HG02588 (cell line): ENCODE data around the gene CLMN.

Experiments
- ATAC-seq: cut with Tn5 transposase; IDR thresholded peaks from one replicate; pipeline ENCODE4 v1.9.1; 2021; ENCODE audit warnings: mild to moderate bottlenecking, moderate library complexity; ENCODE audit not compliant: unreplicated experiment

The CLMN gene

DNA sequence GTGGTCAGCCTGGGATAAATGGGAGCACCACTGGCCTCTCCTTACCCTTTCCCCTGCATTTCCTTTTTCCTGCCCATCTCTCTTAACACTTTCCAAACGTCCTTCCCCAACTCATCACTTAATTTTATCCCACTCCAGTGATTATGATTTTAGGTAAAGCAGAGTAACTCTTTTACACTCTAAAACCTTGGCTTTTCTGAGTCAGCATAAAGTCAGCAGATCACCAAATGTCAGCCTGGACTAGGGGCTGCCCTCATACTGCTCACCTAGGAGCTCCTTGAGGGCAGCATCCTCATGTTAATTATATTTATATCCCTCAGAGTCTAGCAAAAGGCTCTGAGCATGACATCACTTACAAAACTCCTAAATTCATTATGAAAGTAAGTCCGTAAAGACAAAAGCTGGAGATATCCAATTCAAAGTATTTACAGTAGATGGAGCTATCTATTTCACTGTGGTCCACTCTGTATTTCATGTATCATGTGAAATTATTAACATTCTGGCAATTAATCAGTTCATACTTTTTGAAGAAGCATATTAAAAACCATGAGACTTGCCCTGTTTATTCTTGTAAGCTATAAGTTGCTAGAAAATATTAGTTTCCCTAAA lies 145.4 kb downstream of the CLMN start:
- ATAC-seq: no peak

DNA sequence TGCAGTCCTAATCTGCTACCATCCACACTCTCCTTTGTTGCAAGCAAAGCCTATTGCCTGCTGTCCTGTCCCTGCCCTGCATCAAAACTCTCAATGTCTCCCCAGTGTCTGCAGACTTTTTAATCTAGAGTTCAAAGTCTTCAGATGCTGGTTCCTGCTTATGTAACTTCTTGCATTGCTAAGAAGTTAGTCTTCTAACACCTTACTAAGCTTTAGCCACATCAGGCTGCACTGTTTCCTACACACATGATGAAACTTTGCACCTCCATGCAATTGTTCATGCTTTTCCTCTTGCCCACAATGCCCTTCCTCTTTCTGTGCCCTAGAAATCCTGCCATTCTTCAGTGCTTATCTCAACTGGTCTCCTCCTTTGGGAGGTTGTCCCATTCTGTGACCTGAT lies 146.2 kb downstream of the CLMN start:
- no peak for ATAC-seq

DNA sequence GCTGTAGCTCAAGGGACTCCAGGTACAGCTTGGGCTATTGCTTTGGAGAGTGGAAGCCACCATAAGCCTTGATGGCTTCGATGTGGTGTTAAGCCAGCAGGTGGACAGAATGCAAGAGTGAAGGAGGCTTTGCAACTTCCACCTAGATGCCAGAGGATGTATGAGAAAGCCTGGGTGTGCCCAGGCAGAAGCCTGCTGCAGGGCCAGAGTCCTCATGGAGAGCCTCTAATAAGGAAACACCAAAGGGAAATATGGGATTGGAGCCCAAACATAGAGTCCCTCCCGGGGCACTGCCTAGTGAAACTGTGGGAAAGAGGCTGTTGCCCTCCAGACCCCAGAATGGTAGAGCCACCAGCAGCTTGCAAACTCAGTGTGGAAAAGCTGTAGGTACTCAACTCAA lies 152.5 kb downstream of the CLMN start:
- ATAC-seq: no peak

DNA sequence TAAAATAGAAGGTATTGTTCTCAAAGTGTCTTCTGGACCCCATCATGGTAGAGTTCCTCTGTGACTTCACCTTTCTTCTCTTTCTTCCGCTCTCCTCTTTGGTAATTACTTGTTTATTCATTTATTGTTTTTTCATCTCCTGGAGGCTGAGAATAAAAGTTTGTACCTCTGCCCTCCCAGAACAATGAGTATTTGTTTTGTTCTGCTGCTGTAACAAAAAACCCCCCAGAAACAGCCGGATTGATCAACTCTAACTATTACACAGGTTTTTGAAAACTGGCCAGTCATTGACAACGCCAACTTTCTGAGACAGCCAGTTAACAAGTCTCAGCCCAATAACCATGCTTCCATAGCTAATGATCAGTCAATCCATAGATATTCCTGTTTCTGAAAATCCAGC lies 154.2 kb downstream of the CLMN start:
- no peak for ATAC-seq

DNA sequence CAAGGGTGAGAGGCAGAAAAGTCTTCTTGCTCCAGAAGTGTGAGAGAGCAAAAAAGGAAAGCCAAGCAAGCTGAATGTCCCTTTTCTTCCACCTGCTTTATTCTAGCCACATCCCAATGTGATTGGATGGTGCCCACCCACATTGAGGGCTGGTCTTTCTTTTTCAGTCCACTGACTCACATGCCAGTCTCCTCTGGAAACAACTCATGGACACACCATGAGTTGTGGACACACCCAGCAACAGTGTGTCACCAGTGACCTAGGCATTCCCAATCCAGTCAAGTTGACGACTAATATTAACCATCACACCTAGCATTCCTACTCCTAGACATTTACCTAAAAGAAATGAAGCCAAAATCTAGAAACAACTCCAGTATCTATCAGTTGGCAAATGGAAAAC lies 155.2 kb downstream of the CLMN start:
- no peak for ATAC-seq

DNA sequence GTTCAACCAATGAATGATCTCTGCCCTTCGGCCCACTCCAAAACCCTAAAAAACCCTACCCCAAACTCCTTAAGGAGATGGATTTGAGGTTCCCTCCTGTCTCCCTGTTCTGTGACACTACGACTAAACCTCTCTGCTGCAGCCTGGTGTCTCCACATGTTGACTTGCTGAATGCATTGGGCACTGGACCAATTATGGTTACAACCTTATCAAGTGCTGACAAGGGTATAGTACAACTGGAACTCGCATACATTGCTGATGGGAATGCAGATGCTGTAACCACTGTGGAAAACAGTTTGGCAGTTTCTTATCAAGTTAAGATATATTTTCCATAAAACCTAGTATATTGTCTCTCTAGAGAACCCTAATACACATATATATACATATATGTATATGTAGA lies 156.0 kb downstream of the CLMN start:
- no peak for ATAC-seq

DNA sequence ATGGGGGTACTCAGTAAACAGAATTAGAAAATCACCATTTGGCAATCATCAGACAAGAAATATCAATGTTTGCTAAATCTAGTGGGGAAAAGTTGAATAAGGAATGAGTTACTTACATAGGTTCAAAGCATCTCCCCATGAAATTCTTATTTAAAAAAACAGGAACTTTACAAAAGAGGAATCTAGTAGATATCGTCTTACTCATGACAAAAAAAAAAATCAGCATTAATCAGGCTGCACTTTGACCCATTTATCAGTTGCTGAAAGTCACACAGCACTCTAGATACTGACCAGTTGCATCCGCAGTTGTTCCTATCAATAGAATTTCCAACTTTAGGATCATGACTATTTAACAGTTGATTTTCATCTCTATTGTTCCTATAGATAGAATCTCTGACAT lies 156.6 kb downstream of the CLMN start:
- no peak for ATAC-seq

DNA sequence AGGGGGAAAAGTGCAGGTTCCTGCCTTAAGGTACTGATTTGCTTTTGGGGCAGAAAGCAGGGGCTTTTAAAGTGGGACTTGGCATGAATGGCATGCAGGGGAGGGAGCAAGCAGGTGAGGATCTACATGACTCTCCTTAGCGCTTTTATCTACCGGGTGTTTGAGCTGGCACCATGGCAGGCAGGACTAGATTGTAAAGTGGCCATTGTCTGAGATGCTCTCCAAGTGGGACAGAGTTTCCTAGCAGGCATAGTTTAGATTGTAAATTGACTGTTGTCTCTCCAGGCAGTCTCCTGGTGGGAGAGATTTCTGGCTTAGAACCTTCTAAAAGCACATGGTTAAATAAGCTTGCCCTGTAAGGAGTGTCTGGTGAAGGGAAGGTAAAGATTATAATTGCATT lies 157.1 kb downstream of the CLMN start:
- ATAC-seq: no peak

DNA sequence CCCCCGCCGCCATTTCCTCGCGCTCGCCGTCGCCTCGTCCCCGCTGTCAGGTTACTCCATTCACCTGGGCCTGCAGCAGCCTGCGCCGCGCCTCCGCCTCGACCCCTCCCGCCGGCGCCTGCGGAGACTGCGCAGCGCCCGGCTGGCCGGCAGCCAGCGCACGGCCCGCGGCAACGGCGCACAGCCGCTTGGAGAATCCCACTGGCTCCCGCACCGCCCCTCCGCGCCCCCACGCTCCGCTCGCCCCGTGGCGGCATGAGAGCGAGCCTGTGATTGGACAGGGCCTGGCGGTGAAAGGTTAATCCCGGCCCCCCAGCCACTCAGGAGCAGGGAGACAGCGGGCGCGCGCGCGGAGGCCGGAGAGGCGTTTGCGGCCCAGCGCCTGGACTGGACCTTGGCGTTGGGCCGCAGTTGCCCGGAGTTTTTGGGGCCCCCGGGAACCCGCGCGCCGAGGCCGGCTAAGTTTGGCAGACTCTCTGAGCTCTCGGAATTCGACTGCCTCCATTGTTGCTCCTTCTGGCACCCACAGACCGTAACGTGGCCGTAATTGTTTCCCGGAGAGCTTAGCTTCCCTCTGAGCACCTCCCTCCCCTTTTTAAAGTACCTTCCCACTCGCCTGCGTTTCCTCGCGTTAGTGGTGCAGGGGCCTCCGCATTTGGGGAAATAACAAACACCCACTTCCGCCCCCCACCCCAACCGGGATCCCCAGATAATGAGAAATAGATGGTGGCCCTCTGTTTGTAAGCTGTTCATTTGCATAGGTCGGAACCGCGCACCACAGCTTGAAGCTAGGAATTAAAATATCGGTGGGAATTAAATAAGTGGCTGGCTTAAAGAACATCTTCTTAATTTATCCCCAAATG lies 162.2 kb downstream of the CLMN start, which contains the start of gene DICER1:
DICER1 (minus strand) TSS at position 203 of the 863 bp plus-strand sequence. CDS start 24,071 bp downstream, outside the sequence.
- peak; percentile 75 for ATAC-seq

DNA sequence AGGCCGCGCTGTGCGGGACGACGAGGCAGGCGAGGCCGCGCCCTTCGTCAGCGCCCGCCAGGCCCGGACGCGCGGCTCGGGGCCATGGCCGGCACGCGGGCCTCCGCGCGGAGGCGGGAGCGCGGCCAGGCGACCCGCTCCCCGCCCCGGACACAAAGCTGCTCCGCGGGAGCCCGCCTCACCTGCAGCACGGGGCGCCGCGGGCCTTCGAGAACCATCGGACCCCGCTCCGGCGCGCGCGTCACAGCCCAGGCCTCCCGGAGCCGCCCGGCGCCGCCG lies 162.7 kb downstream of the CLMN start:
- peak; percentile 29 for ATAC-seq

DNA sequence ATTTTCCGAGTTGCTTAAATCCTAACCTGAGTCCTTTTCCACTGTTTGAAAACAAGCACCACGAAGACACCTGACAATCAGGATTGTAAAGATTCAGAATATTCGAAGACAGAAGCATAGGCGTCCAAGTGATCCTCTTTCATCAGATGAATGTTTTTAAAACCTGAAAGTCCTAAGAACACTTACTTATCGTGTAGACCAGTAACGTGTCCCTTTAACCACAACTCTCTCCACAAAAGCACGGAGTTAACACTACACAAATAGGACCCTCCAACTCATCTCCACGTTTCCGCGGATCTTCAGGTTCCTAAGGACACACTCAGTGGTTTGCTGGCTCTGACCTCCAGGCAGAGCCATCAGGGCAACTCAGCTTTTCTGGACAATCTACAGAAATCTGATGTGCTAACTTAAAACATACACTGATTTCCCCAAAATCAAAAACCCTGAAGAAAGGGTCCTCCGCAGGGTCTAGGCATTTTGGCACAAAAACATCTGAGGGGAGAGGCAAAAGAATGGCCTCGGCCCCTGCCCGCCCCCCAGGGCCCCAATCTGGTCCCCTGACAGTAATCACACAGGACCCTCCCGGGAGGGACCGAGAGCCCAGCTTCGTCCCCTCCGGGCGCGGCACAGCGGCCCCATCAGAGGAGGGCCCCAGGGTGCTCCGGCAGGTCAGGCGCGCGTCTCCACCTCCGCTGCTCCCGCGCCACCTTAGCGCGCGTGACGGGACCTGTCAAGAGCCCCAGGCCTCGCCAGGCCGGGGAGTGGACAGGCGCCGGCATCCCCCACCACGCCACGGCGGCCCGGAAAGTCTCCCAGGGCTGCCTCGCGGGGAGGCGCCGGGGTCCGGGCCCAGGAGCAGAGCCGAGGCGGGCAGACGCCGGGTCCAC lies 163.3 kb downstream of the CLMN start:
- ATAC-seq: peak; percentile 25

DNA sequence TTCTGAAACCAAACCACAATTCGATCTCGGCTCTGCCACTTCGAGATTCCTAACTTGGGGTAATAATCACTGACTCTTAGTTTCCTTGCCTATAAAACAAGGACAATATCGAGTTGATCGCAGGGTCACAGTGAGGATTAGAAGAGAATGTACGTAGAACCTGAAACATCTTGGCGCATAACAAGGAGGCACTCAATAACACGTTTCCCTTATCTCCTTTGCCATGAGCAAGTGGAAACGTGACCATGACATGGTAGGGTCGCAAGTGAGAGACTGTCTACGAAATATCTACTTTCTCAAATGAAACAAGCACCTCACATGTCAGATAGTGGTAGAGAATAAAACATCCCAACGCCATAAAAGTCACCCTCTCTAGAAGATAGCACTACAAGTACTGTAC lies 164.7 kb downstream of the CLMN start:
- no peak for ATAC-seq

DNA sequence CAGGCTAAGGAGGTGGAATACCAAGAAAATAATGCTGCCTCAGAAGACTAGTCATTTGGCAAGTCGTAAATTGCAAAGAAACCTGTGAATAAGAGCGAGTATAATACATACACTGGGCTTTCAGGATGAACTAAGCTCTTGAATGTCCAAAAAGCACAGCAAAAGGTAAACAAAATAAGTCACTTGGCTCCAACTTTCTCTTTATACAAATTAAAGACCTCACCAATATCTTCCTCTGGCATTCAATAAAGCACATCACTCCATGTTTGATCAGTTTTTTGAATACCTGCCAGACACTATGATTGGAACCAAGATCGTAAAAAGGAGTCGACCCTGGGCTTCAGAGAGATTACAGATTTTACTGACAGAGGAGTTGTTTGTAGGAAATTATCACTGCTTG lies 165.8 kb downstream of the CLMN start:
- no peak for ATAC-seq

DNA sequence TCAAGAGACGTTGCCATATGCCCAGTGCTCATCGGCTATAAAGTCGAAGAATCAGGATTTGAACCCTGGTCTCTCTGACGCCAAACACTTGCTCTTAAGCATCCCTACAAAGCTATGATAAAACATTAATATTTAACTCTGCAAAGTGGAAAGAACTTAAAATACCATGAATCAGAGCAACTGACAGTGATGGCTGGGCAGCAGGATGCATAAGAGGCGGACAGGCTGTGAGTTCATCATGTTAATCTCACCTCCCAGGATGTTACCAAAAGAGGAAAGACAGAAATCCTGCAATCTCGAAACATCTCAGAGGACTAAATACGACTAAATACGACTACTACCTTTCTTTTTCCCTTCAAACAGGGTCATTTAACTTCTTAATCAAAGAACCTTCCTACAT lies 168.1 kb downstream of the CLMN start:
- ATAC-seq: no peak

DNA sequence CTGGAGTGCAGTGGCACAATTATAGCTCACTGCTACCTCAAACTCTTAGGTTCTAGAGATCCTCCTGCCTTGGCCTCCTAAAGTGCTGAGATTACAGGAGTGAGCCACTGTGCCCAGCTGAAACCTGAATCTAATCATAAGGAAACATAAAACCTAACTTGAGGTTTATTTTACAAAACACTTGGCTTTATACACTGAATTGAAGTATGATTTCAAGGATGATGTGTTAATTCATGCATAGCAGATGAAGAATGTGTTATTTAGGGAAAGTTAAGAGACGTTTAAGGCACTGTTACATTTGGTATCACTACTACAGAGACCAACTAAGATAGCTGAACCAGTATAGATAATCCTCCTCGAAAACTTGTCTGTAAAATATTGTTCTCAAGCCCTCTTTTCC lies 168.8 kb downstream of the CLMN start:
- no peak for ATAC-seq

DNA sequence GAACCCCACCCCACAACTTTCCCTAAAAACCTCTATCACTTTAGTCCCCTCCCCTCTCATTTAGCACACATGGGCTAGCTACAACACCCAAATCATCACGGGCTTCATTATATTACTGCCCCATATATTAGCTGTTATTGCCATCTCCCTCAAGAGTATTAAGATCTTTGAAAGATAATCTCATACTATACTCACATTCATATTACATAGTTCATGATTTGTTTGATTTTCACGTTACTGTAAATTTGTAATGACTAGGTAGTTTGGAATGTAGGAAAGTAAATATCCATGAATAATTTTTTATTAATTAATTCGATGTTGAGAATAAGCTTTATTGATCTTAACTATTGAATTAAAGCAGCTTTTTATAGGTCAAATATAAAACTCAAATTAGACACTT lies 170.3 kb downstream of the CLMN start:
- ATAC-seq: no peak

DNA sequence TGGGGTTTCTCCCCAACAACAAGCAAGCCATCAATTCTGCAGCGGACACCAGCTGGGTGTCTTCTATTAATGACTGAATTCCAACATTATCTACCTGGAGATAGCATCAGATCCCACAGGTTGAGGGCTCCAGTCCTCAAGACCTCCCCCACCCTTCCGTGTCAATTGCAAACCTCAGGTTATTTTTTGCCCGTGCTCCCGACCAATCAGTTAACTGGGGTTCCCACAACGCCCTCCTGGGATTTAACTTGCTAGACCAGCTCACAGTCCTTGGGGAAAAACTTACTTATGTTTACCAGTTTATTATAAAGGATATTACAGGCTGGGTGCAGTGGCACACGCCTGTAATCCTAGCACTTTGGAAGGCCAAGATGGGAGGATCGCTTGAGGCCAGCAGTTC lies 172.1 kb downstream of the CLMN start:
- ATAC-seq: no peak

DNA sequence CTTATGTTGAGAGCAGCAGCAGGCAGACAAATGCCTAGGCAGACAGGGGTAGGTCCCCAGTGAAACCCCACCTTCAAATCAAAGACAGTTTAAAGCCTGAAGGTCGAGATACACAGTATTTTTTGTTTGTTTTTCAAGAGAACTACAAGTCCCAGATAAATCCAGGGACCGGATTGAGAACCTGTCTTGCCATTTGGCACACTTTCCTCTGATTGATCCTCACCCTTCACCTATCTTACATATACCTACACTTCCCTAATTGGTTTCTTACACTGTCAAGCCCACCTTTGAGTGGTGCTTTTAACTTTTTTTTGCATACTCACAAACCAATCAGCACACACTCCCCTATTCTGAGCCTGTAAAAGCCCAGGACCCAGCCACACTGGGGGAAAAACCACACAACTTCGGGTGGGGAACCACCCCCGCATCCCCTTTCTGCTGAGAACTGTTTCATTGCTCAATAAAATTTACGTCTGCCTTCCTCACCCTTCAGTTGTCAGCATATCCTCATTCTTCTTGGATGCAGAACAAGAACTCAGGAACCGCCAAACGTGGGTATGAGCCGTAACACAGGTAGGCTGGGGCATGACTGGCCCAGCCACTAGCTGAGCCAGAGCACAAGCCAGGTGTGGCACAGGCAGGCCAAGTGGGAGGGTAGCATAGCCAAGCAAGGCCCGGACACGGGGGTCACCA lies 173.5 kb downstream of the CLMN start:
- no peak for ATAC-seq

DNA sequence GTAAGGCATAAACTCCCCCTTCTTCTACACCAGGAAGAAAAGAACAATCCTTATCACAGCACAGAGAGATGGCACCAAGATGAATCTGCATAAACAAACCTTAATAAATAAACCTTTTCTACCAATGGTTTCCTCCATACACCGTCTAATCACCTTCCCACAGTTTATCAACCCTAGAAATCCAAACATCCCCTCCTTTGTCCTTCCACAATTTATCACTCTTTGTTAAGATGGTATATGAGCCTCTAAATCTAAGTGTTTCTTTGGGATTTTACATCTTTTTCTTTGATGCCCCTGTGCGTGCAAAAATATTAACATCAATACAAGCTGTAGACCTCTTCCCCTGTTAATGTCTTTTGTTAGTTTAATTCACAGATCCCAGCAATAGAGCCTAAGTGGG lies 174.9 kb downstream of the CLMN start:
- ATAC-seq: no peak

DNA sequence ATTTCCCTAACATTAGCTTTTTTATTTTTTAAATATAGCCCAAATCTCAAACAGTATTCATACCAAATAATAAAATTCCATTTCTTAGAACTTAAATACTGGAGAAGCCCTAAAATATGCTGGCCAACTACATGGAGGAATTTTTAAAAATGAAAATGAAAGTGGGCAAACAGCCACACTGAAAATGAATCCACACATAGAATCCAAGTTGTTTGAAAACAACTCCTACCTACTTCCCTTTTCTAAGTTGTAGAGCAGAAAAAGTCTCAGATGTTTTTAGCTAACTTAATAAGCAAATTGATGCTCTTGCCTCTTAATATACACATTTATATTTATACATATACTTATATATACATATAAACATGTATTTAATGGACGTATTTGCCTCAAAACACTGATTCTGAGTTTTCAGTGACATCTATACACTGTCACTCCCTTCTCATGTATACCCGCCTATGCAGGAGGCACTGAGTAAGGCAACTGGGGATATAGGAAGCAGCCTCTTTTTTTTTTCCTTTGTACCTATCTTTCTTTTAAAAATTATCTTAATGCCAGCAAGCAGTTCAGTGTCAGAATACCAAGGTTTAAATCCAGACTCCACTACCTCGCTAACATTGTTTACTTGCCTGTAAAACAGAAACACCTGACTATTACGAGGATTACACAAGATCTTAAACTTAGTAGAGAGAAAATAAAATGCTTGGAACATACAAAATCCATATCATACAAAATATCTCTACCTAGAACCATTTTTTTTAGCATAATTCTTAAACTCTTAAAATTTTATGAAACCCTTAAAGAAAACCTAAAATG lies 175.7 kb downstream of the CLMN start:
- no peak for ATAC-seq
